Lower leg skin (tissue), 4 donors: ENCODE results near the gene APOC4. TPM values are rescaled to one million over a fixed set of nuclear protein-coding genes. Genes with fewer than 3 reads are reported as not detected.
A peak's percentile ranks its signal among the peaks of the same experiment; 100 is the strongest.

ENCODE experiments used
- DNase-seq, 2 donors: peaks; one replicate each; pipeline ENCODE4 v3.0.0-alpha.2; 2019; ENCODE audit warnings: low spot score in 2 of 2
- H3K4me3 ChIP-seq: fragments of 200-600 bp; sonication (generic); 2 replicates; pipeline ENCODE4 v1.5.1; 2017; ENCODE audit warnings: mild to moderate bottlenecking, low read depth; ENCODE audit not compliant: poor library complexity, severe bottlenecking
- CTCF ChIP-seq, 3 donors: fragments of 450-650 bp; IDR thresholded peaks; one replicate each; pipeline ENCODE4 v1.5.1; 2016; ENCODE audit warnings: antibody characterized with exemption in 3 of 3, mild to moderate bottlenecking in 3 of 3, moderate library complexity in 2 of 3
- POLR2A ChIP-seq, 2 donors: fragments of 450-650 bp; IDR thresholded peaks; one replicate each; pipeline ENCODE4 v1.6.1; 2016 to 2017; ENCODE audit warnings: antibody characterized with exemption in 2 of 2, mild to moderate bottlenecking in 1 of 2, moderate library complexity in 1 of 2
- WGBS, 2 donors: methylation state at CpG; one replicate each; pipeline ENCODE4 v1.1.5; 2018; 5-methylcytosine and 5-hydroxymethylcytosine counted together
- intact Hi-C: fragments of 100-400 bp; cut with DNase I; formaldehyde crosslinking; loops from one replicate; pipeline ENCODE4 v1.15.0; 2023; ENCODE audit warnings: low total_unique reads
- total RNA-seq, 4 donors: library from RNA; depleted of rRNA; stranded (reverse); fragments of >200 nt; gene quantifications; one replicate each; pipeline ENCODE4 v1.1.0, GENCODE V29; 2016

Gene APOC4
- total RNA-seq, 4 donors from 2014 or later: not detected

DNA sequence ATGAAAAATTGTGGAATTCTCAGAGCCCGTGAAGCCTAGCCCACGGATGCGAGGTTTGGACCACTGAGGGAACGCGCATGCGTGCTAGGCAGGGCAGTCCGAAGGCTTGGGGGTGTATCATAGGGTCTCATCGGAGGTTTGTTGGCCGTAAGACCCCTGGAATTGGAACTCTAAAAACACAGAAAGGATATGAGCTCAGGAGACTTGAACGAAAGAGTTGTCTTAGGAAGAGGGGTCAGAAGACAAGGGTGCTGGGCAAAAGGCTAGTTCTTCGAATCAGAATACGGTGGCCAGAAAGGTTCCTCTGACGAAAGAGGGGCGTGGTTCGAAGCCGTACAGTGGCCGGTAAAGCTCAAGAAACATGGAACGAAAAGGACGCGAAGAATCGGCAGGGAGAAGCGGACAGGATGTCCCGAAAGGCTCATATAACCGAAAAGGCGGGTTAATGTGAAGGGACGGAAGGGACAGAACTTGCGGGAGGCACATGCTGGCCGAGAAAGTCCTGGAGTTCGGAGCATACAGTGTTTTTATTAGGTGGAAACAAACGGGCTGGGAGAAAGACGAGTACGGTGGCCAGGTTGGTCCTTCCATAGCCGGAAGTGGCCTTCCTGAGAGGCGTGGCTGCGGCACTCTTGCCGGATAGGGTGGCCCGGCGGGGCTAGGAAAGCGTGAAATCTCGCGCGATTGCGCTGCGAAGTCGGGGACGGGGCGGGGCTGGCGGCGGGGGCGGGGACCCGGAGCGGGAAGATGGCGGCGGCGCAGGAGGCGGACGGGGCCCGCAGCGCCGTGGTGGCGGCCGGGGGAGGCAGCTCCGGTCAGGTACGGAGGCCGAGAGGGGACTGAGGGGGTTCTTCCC lies 12.8 kb downstream of the APOC4 start, which contains the start of gene CLPTM1:
Gene CLPTM1, plus strand, starts transcription at position 732 of the 856 bp plus-strand sequence. Its CDS starts 16 bp downstream, at position 748.
- DNase-seq: peak; percentile 94 to 99
- H3K4me3 ChIP-seq: peak within 1 kb of the TSS; percentile 78
- intact Hi-C loops: loop anchor here (5.0 kb wide), 1 partner anchor 53 kb away; no protein-coding TSS in a partner anchor
- 0 to 1% methylated on average over 50 to 56 of the region's 65 CpGs for WGBS, 2 donors
- peak in 1 of 2 donors; percentile 29 for TF ChIP-seq POLR2A (IDR thresholded peaks at IDR 0.05)
- TF ChIP-seq CTCF (IDR thresholded peaks at IDR 0.05): peak in 1 of 3 donors; percentile 13

GRCh38 chr19:44955505-44956439 lies 13.7 kb downstream of the APOC4 start:
- TF ChIP-seq POLR2A (IDR thresholded peaks at IDR 0.05): no peak
- TF ChIP-seq CTCF (IDR thresholded peaks at IDR 0.05): no peak
- 2 to 3% methylated on average over 28 to 34 of the region's 40 CpGs for WGBS, 2 donors
- H3K4me3 ChIP-seq: peak overlapping the region; percentile 78
- DNase-seq: no peak
- intact Hi-C loops: no loop called here

- intact Hi-C loops: no loop called here
- TF ChIP-seq CTCF (IDR thresholded peaks at IDR 0.05): no peak
- TF ChIP-seq POLR2A (IDR thresholded peaks at IDR 0.05): no peak
- DNase-seq: no peak
- 69 to 71% methylated on average over 7 of the region's 7 CpGs for WGBS, 2 donors
- no peak overlapping the region for H3K4me3 ChIP-seq
These were observed 15.5 kb downstream of the APOC4 start for GRCh38 chr19:44957526-44957925.

DNA sequence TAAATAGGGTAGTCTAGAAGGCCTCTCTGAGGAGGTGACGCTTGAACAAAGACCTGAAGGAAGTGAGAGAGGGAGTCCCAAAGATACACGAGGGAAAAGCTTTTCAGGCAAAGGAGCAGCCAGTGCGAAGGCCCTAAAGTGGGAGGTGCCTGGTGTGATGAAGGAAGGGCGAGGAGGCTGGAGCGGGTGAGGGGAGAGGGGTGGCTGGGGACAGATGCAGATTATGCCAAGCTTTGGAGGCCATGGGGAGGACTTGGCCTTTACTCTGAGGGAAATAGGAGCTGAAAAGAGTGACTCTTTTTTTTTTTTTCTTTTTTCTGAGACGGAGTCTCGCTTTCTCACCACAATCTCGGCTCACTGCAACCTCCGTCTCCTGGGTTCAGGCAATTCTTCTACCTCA lies 16.1 kb downstream of the APOC4 start:
- WGBS, 2 donors: 75 to 79% methylated on average over 9 of the region's 9 CpGs
- DNase-seq: no peak
- TF ChIP-seq CTCF (IDR thresholded peaks at IDR 0.05): no peak
- no peak for TF ChIP-seq POLR2A (IDR thresholded peaks at IDR 0.05)
- H3K4me3 ChIP-seq: no peak overlapping the region
- intact Hi-C loops: no loop called here

DNA sequence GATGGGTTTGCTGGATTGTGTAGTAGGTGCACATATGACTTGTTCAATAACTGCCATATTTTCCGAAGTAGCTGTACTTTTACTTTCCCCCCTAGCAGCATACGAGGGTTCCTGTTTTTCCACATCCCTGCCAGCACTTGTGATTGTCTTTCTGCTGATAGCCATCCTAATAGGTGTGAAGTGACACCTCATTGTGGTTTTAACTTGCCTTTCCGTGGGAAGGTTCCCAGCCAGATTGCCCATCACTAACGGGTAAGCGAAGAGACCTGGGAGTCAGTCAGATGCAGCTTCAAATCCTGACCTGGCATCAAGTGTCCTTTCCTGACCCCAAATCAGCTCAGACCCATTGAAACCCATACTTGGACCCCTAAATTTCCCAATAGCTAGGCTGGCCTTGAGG lies 17.7 kb downstream of the APOC4 start:
- 74 to 80% methylated on average over 5 of the region's 5 CpGs for WGBS, 2 donors
- intact Hi-C loops: no loop called here
- no peak overlapping the region for H3K4me3 ChIP-seq
- TF ChIP-seq POLR2A (IDR thresholded peaks at IDR 0.05) (no peak), CTCF (IDR thresholded peaks at IDR 0.05) (no peak)
- no peak for DNase-seq
